HL-60 (cell line): ENCODE data around the gene DNAJA1.

ENCODE experiments used
- DNase-seq, 2 experiments: peaks; one replicate each; pipeline ENCODE4 v3.0.0-alpha.2; 2010 to 2020; ENCODE audit warnings: low read depth in 1 of 2, low spot score in 1 of 2
- H3K27ac ChIP-seq: fragments of 250-450 bp; sonication (Bioruptor Pico); replicated peaks from 2 replicates; pipeline ENCODE4 v1.5.1; 2020; ENCODE audit warnings: mild to moderate bottlenecking, moderate library complexity
- H3K27me3 ChIP-seq: fragments of 250-450 bp; sonication (Bioruptor Pico); 2 replicates; pipeline ENCODE4 v1.5.1; 2021; ENCODE audit warnings: mild to moderate bottlenecking, moderate library complexity; ENCODE audit not compliant: insufficient read depth, poor library complexity, severe bottlenecking
- H3K4me3 ChIP-seq: replicated peaks from 2 replicates; pipeline ENCODE4 v1.5.1; 2011; ENCODE audit warnings: mild to moderate bottlenecking, control low read depth, low read length; ENCODE audit not compliant: insufficient read depth
- GABPA ChIP-seq: IDR thresholded peaks from 2 replicates; pipeline ENCODE4 v1.6.1; 2012; ENCODE audit warnings: low read depth
- POLR2AphosphoS5 ChIP-seq: IDR thresholded peaks from 2 replicates; pipeline ENCODE4 v1.6.1; 2012; ENCODE audit warnings: low read depth
- SPI1 ChIP-seq: IDR thresholded peaks from 2 replicates; pipeline ENCODE4 v1.6.1; 2012; ENCODE audit warnings: low read depth, mild to moderate bottlenecking, borderline replicate concordance
- long read RNA-seq: library from polyadenylated mRNA; unstranded; transcript quantifications from one replicate; pipeline ENCODE4 v2.0.0, GENCODE V29; 2020
- TF ChIP-seq, protein P1 (sequence below): IDR thresholded peaks from one replicate; pipeline ENCODE4 v1.5.1; 2011; ENCODE audit warnings: low read length, control low read depth, inconsistent platforms; ENCODE audit not compliant: insufficient read depth
- TF ChIP-seq, protein P2 (sequence below): IDR thresholded peaks from 2 replicates; pipeline ENCODE4 v1.6.1; 2012; ENCODE audit warnings: low read depth; ENCODE audit not compliant: insufficient replicate concordance

The DNAJA1 gene
- long read RNA-seq, transcript DNAJA1-201 (9 exons, 2,381 nt) = major isoform, 462 of 476 reads
- long read RNA-seq, partial matches to known transcripts = 6 of 476 reads
- long read RNA-seq, other reads (novel, unspliced or antisense) = 8 of 476 reads

DNA sequence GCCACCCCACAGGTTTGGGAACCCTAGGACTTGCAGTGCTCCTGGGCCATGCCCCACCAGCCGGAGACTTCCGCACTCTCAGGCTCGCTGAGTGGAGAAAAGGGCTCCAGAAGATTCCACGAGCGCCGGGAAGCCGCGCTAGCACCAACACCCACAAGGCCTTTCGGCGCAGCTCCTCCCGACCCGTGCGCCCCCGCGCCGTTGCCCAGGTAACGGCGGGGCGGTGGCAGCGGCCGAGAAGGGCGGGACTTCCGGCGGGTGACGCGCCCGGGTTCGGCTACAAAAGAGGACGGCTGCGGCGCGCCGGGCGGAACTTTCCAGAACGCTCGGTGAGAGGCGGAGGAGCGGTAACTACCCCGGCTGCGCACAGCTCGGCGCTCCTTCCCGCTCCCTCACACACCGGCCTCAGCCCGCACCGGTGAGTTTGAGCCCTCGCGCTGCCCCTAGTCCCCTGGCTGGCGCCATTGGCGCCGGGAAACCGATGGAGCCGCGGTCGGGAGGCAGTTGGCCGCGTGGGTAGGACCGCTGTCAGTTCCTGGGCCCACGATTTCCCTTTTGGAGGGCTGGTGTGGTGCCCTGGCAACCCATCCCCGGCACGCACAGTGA lies at the start of gene DNAJA1:
Gene DNAJA1 (plus strand): TSS at position 308 of the 606 bp plus-strand sequence. CDS start 1,212 bp downstream, outside the sequence.
- Histone ChIP-seq H3K27ac (peak within 1 kb of the TSS; percentile 92), H3K27me3 (no peaks in the 10 kb centered on the region), H3K4me3 (peak within 1 kb of the TSS; percentile 92)
- peak; percentile 94 for DNase-seq
- TF ChIP-seq POLR2AphosphoS5 (peak; percentile 98), SPI1 (peak; percentile 38; the same call in 1 of the 2 replicates), GABPA (peak; percentile 83)
- TF ChIP-seq, protein P1, sequence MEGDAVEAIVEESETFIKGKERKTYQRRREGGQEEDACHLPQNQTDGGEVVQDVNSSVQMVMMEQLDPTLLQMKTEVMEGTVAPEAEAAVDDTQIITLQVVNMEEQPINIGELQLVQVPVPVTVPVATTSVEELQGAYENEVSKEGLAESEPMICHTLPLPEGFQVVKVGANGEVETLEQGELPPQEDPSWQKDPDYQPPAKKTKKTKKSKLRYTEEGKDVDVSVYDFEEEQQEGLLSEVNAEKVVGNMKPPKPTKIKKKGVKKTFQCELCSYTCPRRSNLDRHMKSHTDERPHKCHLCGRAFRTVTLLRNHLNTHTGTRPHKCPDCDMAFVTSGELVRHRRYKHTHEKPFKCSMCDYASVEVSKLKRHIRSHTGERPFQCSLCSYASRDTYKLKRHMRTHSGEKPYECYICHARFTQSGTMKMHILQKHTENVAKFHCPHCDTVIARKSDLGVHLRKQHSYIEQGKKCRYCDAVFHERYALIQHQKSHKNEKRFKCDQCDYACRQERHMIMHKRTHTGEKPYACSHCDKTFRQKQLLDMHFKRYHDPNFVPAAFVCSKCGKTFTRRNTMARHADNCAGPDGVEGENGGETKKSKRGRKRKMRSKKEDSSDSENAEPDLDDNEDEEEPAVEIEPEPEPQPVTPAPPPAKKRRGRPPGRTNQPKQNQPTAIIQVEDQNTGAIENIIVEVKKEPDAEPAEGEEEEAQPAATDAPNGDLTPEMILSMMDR = no peak
- TF ChIP-seq, protein P2, sequence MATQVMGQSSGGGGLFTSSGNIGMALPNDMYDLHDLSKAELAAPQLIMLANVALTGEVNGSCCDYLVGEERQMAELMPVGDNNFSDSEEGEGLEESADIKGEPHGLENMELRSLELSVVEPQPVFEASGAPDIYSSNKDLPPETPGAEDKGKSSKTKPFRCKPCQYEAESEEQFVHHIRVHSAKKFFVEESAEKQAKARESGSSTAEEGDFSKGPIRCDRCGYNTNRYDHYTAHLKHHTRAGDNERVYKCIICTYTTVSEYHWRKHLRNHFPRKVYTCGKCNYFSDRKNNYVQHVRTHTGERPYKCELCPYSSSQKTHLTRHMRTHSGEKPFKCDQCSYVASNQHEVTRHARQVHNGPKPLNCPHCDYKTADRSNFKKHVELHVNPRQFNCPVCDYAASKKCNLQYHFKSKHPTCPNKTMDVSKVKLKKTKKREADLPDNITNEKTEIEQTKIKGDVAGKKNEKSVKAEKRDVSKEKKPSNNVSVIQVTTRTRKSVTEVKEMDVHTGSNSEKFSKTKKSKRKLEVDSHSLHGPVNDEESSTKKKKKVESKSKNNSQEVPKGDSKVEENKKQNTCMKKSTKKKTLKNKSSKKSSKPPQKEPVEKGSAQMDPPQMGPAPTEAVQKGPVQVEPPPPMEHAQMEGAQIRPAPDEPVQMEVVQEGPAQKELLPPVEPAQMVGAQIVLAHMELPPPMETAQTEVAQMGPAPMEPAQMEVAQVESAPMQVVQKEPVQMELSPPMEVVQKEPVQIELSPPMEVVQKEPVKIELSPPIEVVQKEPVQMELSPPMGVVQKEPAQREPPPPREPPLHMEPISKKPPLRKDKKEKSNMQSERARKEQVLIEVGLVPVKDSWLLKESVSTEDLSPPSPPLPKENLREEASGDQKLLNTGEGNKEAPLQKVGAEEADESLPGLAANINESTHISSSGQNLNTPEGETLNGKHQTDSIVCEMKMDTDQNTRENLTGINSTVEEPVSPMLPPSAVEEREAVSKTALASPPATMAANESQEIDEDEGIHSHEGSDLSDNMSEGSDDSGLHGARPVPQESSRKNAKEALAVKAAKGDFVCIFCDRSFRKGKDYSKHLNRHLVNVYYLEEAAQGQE = peak; percentile 78

DNA sequence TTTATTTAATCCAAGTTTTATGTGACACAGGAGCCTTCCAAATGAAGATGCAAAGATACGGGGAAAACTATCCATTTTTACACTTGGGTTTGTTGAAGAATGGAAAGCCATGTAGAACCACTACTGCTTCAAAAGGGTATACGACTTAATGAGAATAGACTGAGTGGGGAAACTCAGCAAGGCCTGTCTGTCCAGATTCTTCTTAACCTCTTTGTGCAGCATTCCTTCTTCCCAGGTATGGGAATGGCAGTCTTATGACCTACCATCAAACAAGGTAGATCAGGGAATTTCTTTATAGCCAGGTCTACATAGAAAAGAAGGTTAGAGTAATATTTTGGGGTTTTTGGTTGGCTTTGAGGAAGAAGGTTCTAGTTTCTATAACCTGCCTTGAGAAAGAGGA lies 47.0 kb upstream of the DNAJA1 start:
- DNase-seq = no peak
- Histone ChIP-seq H3K27ac (no peak overlapping the region), H3K27me3 (no peaks in the 10 kb centered on the region), H3K4me3 (no peak overlapping the region)
- TF ChIP-seq GABPA = no peak
- TF ChIP-seq SPI1 = no peak
- TF ChIP-seq POLR2AphosphoS5 = no peak
- TF ChIP-seq, protein P1 = no peak
- TF ChIP-seq, protein P2 = no peak

DNA sequence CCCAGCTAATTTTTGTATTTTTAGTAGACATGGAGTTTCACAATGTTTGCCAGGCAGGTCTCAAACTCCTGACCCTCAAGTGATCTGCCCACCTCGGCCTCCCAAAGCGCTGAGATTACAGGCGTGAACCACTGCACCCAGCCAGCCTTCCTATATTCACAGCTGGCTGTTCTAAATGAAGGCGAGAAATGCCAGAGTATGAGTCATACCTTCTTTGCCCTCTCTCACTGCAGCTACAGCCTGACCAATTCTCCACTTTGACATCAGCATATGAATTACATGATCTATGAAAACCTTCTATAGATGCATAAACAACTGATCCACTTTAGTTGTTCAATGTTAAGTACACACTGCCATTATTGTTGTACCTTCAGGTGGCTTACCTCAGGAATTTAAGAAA lies 38.1 kb upstream of the DNAJA1 start:
- DNase-seq = no peak
- no peak overlapping the region for H3K4me3 ChIP-seq
- H3K27ac ChIP-seq = no peak overlapping the region
- TF ChIP-seq POLR2AphosphoS5 = no peak
- no peaks in the 10 kb centered on the region for H3K27me3 ChIP-seq

DNA sequence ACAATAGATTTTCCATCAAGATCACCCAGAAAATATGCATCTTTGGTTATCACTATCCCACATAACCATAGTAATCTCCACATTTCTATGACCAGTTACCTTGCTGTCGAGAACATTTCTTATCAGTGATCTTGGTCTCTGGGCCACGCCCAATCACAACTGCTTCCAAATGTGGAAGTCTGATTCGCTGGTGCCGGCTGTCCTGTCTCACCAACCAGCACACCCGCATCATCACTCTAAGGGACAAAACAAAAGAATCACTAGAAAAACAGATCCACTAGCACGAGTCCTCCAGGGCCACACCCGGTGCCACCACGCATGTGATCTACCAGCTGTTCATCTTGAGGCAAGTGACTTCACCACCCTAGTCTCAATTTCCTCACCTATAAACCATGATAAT lies 35.4 kb upstream of the DNAJA1 start:
- DNase-seq = no peak
- Histone ChIP-seq H3K4me3 (no peak overlapping the region), H3K27me3 (no peaks in the 10 kb centered on the region), H3K27ac (no peak overlapping the region)
- TF ChIP-seq GABPA (no peak), POLR2AphosphoS5 (no peak), SPI1 (no peak)
- TF ChIP-seq, protein P1 = no peak
- TF ChIP-seq, protein P2 = no peak
